NCI-H526 (cell line): ENCODE results near the gene RET.

Experiments
- DNase-seq, 2 experiments: peaks; one replicate each; lab custom pipeline; 2025; lab: John Stamatoyannopoulos, UW

RET gene

GRCh38 chr10:43076876-43077420 lies at the start of gene RET:
Gene RET (plus strand): TSS chr10:43077069. CDS start chr10:43077259, 190 bp downstream.
- peak in 1 of 2 experiments; percentile 26 for DNase-seq

DNA sequence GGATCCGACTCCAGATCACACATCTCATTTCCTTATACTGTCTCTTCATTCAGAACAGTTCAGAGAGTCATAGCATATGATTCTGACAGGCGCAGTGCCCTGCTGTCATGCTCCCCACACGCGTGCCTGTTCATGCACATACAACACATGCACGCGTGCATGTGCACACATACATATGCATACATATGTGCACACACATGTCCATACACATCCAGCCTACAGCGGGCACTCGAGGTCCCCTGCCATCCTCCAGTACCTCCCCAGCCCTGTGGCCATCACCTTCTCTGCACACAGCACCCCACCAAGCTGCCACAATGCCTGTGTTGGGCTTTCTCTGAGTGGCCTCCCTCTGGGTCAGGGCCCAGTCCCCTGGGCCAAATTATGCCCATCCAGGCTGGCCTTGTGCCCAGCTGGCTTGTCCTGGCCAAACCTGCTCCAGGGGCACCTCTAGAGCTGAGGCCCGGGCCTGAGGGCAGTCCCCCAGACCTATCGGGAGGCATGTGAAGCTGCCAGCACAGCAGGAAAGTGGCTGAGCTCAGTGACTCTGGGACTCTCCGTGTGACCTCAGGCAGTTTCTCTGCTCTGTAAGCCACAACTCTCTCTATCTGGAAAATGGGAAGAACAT lies 49.4 kb upstream of the RET start:
- no peak for DNase-seq

GRCh38 chr10:43028143-43028542 lies 48.7 kb upstream of the RET start:
- DNase-seq, result no peak

GRCh38 chr10:43029043-43029442 lies 47.8 kb upstream of the RET start:
- no peak for DNase-seq

- DNase-seq, result no peak
These were observed 44.3 kb upstream of the RET start for GRCh38 chr10:43032613-43033012.

DNA sequence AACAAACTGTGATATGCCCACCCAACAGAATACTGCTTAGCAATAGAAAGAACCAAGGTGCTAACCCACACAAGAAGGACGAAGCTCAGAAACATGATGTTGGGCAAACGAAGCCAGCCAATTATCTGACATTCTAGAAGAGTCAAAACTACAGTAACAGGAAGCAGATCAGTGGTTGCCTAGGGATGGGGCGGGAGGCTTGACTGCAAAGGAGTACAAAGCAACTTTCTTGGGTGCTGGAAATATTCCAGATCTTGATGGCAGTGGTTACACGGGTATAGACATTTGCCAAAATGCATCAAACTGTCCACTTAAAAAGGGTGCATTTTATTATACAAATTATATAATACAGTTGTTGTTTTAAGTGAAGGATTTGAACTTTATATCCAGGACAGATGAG lies 41.1 kb upstream of the RET start:
- DNase-seq, result no peak

DNA sequence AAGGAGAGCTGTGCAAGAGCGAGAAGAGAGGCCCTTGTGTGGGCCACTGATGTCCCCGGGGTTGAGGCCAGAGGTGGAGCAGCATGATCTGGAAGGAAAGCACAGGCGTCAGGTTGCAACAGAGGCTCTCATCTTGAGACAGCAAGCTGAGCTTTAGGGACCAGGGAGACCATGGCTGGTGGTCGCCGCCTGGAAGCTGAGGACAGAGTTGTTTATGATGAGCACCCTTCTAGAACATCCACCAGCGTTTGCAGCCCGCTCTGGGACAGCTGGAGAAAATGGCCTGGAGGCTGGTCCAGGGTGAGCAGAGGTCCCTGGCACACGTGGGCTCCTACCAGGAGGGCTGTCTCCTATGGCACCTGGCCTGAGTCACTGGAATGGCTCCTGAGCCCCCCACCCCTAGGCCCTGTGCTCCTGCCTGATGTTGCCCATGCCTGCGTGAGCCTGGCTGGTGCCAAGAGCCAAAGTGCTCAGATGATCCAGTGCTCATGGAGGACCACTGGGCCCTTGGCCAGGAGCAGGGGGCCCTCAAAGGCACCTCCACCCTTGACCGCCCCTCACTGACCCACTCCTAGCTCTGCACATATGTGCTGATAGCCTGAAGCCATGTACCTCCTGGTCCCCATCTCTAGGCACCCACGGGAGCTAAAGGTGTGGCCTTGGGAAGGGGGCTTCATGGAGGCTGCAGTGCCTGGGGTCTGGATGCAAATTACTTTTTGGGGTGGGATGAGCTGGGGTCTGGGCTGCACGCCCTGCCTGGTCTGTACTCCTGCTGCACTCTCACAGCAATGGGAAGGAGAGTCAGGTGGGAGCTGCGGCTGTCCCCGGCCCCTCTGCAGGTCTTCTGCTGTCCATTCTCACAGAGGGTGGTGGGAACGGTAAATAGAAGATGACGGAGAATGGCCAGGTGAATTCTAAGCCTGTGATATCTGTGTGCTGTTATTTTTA lies 40.1 kb upstream of the RET start:
- DNase-seq, result no peak

DNA sequence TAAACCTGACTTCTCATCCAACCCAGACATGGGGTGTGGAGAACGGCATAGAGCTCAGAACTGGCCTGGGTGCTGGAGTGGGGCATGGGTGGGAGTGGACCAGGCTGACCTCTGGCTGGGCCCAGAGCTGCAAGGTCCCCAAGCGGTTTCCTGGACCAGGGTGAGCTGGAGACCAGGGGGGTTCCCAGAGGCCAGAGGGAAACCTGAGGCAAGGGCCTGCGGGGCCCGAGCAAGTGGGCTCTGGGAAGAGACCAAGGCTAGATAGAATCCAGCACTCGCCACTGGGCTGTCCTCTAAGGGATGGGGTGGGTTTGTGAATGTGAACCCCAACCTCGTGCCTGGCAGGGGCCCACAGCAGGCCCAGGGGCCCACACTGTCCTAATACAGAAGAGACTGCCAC lies 39.4 kb upstream of the RET start:
- no peak for DNase-seq

- DNase-seq, result no peak
These were observed 38.7 kb upstream of the RET start for GRCh38 chr10:43037942-43038782.

DNA sequence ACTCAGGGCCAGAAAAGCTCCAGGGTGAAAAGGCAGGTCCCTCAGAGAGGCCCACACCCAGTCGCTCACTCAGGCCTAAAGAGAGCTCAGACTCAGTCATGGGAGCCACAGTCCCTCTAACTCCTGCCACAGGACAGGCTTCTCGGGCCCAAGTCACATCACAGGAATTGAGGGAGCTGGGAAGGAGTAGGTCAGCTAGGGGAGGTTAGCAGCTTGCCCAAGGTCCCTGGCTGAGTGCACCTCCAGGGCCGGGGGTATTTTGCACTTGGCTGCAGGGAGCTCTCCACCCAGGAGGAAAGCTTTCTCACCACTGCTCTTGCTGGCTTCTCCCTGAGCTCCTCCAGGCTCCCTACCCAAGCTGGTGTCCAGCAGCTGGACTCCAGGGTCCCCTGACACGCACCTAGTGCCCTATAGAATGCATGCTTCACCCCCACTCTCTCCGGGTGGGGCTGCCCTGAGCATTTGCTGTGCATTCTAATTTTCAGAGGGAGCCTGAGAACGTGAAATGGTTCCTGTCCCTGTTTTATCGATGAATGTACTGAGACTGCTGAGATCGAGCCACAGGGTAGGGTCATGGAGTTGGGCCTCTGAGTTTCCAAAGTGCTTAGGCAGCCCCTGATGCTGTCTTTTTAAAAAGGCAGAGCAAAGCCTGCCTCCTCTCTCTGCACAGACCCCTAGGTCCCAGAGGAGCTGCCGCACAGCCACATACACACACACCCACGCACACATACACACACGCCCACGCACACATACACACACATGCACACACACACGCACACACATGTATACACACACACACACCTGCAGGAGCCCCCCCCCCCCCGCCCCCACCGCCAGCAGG lies 37.9 kb upstream of the RET start:
- DNase-seq, result no peak

GRCh38 chr10:43039624-43040481 lies 37.0 kb upstream of the RET start:
- DNase-seq, result no peak

DNA sequence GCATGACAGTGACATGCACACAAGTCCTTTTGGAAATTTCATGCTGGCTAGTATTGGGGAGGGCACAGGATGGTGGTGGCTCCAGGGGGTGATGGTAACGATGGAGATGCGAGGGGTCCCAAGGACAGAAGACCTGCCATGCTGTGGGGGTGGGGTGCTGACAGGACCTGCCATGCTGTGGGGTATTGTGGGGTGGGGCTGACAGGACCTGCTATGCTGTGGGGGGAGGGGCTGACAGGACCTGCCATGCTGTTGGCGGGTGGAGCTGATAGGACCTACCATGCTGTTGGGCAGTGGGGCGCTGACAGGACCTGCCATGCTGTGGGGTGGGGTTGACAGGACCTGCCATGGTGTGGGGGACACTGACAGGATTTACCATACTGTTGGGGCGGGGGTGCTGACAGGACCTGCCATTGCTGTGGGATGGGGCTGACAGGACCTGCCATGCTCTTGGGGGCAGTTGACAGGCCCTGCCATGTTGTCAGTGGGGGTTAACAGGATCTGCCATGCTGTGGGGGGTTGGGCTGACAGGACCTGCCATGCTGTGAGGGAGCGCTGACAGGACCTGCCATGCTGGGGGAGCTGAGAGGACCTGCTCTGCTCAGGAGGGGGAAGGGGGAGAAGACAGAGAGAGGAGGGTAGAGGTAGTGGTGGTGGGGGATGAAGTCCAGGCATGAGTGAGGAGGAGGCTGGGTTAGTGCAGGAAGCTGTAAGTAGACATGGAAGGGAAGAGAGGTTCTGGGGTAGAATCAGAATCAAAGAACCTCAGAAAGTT lies 36.2 kb upstream of the RET start:
- DNase-seq, result no peak

GRCh38 chr10:43041422-43042342 lies 35.2 kb upstream of the RET start:
- no peak for DNase-seq

DNA sequence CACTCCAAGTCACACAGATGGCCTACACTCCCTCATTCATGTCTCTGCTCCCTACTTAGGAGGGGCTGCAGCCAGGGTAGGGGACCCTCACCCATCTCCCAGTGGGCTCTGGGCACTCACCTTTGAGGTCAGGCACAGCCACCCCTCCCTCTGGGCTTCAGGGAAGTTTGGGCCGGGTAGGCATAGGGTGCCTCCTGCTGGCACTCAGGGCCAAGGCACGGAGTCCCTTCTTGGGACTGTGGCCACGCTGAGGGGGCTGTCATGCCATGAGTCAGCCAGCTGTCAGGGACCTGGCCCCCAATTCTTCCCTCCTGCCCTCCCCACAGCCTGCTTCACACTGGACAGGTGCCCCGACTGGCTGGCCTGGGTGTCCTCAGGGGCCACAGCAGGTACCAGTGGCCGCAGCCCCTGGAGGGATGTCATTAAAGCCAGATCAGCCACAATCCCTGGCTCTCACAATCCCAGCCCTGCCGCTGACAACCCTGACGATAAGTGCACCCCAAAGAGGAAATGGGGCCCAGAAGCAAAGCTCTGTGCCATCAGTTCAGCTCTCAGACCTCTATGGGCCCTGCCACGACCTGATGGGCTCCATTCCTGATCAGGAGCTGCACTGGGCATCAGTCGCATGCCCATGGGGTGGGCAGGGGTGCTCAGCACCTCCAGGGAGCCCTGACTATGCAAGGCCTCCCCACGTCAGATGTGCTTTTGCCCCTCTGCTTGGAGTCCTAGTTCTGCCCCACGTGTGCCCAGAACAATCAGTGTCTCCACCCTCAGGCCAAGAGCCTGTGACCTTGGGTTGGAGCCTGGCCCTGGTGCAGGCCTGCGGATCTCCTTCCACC lies 34.1 kb upstream of the RET start:
- DNase-seq, result no peak

DNA sequence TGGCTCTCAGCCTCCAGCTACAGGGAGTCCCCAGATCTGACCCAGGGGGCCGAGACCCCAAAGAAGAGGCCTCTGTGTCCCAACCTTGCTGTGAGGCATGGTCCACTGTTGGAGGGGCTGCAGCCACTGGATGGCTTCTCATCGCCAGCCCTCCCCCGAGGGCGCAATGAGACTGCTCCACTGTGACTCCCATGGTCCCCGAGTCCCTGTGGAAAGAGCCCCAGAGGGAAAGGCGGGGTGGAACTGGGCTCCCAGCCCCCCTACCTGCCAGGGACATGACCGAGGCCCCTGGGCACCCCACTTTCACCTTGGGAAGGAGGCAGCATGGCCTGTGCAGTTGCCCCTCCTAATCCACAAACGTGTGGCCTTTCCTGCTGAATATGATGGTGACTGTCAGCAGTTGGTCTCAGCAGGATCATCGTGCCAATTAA lies 33.5 kb upstream of the RET start:
- DNase-seq, result no peak

GRCh38 chr10:43043773-43044447 lies 33.0 kb upstream of the RET start:
- no peak for DNase-seq

DNA sequence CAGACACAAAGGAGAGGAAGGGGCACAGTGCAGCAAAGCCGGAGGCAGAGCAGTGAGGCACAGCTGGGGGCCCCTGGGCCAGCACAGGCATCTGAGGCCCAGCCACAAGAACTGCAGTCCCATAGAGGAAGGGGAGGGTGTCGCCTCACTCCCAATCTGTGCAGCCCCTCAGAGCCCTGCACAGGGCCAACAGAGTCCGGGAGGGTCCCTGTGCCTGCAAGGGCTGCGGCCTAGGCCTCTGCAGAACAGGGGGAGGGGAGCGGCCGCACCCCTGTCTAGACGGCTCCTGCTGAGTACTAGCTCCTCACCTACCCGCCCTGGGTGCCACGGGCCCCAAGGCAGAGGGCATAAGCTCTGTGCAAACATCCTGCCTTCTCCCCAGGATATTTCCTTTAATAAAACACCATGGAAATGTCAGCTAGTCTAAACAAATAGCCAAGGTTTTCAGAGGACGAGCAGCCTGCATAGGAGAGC lies 32.4 kb upstream of the RET start:
- DNase-seq, result no peak
